HepG2 (cell line): Measurements from ENCODE around the gene TPRN. TPM values are rescaled to one million over a fixed set of nuclear protein-coding genes. Genes with fewer than 3 reads are reported as not detected.
A peak's percentile ranks its signal among the peaks of the same experiment; 100 is the strongest.

ENCODE experiments used
- IRF9 ChIP-seq: sonication (generic); formaldehyde crosslinking; IDR thresholded peaks from 2 replicates; pipeline ENCODE4 v1.8.0; 2022; ENCODE audit warnings: missing genetic modification reagents, mild to moderate bottlenecking, borderline replicate concordance
- KDM2A ChIP-seq: sonication (generic); formaldehyde crosslinking; IDR thresholded peaks from 2 replicates; pipeline ENCODE4 v1.4.0; 2020; ENCODE audit warnings: low read depth, missing genetic modification reagents, borderline replicate concordance
- MAX ChIP-seq: IDR thresholded peaks from 2 replicates; pipeline ENCODE4 v1.6.1; 2012; ENCODE audit warnings: inconsistent platforms
- MEF2D ChIP-seq: sonication (generic); formaldehyde crosslinking; IDR thresholded peaks from 2 replicates; pipeline ENCODE4 v1.5.1; 2020; ENCODE audit warnings: mild to moderate bottlenecking, missing genetic modification reagents
- PITX1 ChIP-seq: sonication (generic); formaldehyde crosslinking; IDR thresholded peaks from 2 replicates; pipeline ENCODE4 v1.5.1; 2020; ENCODE audit warnings: mild to moderate bottlenecking, missing genetic modification reagents
- SOX5 ChIP-seq: IDR thresholded peaks from 2 replicates; pipeline ENCODE4 v1.6.1; 2016; ENCODE audit warnings: borderline replicate concordance
- TFDP1 ChIP-seq: IDR thresholded peaks from 2 replicates; pipeline ENCODE4 v1.6.1; 2016; ENCODE audit warnings: missing compliant biosample characterization, missing genetic modification reagents, borderline replicate concordance
- ZBTB25 ChIP-seq: IDR thresholded peaks from 2 replicates; pipeline ENCODE4 v1.6.1; 2018; ENCODE audit warnings: missing genetic modification reagents
- ZBTB39 ChIP-seq: sonication (generic); formaldehyde crosslinking; IDR thresholded peaks from 2 replicates; pipeline ENCODE4 v1.5.0; 2020; ENCODE audit warnings: missing genetic modification reagents
- ZC3H13 ChIP-seq: sonication (generic); formaldehyde crosslinking; IDR thresholded peaks from 2 replicates; pipeline ENCODE4 v1.8.1; 2023; ENCODE audit warnings: mild to moderate bottlenecking, missing genetic modification reagents, moderate library complexity
- ZNF230 ChIP-seq: sonication (generic); formaldehyde crosslinking; IDR thresholded peaks from 2 replicates; pipeline ENCODE4 v1.4.0; 2020; ENCODE audit warnings: mild to moderate bottlenecking, missing genetic modification reagents
- ZNF350 ChIP-seq: sonication (generic); formaldehyde crosslinking; IDR thresholded peaks from 2 replicates; pipeline ENCODE4 v1.4.0; 2020; ENCODE audit warnings: mild to moderate bottlenecking, low read depth, missing genetic modification reagents, borderline replicate concordance
- ZNF556 ChIP-seq: sonication (generic); formaldehyde crosslinking; IDR thresholded peaks from 2 replicates; pipeline ENCODE4 v1.4.0; 2020; ENCODE audit warnings: mild to moderate bottlenecking, missing genetic modification reagents, borderline replicate concordance
- ZNF557 ChIP-seq: sonication (generic); formaldehyde crosslinking; IDR thresholded peaks from 2 replicates; pipeline ENCODE4 v1.4.0; 2020; ENCODE audit warnings: missing genetic modification reagents
- polyA plus RNA-seq, 8 experiments: library from polyadenylated mRNA; depleted of rRNA in 3 of 8; stranded (reverse) in 7 of 8; unstranded in 1 of 8; fragments of >200 nt; fragmentation: Illumina TruSeq in 4 of 8; extraction: Trizol in 4 of 8; gene quantifications; 2 replicates each; pipeline versions ENCODE4 v1.2.1 to v1.2.3, GENCODE V29; 2011 to 2016; ENCODE audit warnings: low read depth in 4 of 8, missing spikeins in 1 of 8, mixed read lengths in 1 of 8; ENCODE audit not compliant: insufficient read depth in 1 of 8
- total RNA-seq, 5 experiments: library from RNA; depleted of rRNA; stranded (reverse); fragments of >200 nt; fragmentation: Illumina TruSeq; extraction: Trizol; gene quantifications; 2 replicates each; pipeline ENCODE4 v1.2.3, GENCODE V29; 2016; ENCODE audit warnings: low read depth in 1 of 5
- TF ChIP-seq, protein P1 (sequence below): sonication (generic); formaldehyde crosslinking; IDR thresholded peaks from 2 replicates; pipeline ENCODE4 v1.4.0; 2020; ENCODE audit warnings: low read depth, missing genetic modification reagents
- TF ChIP-seq, protein P2 (sequence below): sonication (generic); formaldehyde crosslinking; IDR thresholded peaks from 2 replicates; pipeline ENCODE4 v1.8.1; 2023; ENCODE audit warnings: mild to moderate bottlenecking, moderate library complexity, missing genetic modification reagents

TPRN gene
- total and polyA plus RNA-seq, 2 of the 13 experiments (the other 11 are each of a cell fraction or from before 2014, with no cell fraction given), result 10.1 to 19.2 TPM

GRCh38 chr9:137200311-137201204 is at the start of gene TPRN (continued):
- peak; percentile 72 for TF ChIP-seq PITX1 (CRISPR knock-in tag)
- TF ChIP-seq SOX5, result no peak
- TF ChIP-seq, protein P1, sequence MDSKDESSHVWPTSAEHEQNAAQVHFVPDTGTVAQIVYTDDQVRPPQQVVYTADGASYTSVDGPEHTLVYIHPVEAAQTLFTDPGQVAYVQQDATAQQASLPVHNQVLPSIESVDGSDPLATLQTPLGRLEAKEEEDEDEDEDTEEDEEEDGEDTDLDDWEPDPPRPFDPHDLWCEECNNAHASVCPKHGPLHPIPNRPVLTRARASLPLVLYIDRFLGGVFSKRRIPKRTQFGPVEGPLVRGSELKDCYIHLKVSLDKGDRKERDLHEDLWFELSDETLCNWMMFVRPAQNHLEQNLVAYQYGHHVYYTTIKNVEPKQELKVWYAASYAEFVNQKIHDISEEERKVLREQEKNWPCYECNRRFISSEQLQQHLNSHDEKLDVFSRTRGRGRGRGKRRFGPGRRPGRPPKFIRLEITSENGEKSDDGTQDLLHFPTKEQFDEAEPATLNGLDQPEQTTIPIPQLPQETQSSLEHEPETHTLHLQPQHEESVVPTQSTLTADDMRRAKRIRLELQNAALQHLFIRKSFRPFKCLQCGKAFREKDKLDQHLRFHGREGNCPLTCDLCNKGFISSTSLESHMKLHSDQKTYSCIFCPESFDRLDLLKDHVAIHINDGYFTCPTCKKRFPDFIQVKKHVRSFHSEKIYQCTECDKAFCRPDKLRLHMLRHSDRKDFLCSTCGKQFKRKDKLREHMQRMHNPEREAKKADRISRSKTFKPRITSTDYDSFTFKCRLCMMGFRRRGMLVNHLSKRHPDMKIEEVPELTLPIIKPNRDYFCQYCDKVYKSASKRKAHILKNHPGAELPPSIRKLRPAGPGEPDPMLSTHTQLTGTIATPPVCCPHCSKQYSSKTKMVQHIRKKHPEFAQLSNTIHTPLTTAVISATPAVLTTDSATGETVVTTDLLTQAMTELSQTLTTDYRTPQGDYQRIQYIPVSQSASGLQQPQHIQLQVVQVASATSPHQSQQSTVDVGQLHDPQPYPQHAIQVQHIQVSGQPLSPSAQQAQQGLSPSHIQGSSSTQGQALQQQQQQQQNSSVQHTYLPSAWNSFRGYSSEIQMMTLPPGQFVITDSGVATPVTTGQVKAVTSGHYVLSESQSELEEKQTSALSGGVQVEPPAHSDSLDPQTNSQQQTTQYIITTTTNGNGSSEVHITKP, result peak; percentile 70
- peak; percentile 91 for TF ChIP-seq KDM2A (CRISPR knock-in tag)
- TF ChIP-seq MEF2D (CRISPR knock-in tag), result peak; percentile 86
- TF ChIP-seq IRF9, result no peak; the same call in none of the 2 replicates
- peak; percentile 86 for TF ChIP-seq MAX
- TF ChIP-seq ZBTB39, result no peak
- TF ChIP-seq ZC3H13, result peak; percentile 96; the same call in 1 of the 2 replicates
- TF ChIP-seq ZNF350 (CRISPR knock-in tag), result peak; percentile 80
- TF ChIP-seq ZNF557, result no peak
- TF ChIP-seq, protein P2, sequence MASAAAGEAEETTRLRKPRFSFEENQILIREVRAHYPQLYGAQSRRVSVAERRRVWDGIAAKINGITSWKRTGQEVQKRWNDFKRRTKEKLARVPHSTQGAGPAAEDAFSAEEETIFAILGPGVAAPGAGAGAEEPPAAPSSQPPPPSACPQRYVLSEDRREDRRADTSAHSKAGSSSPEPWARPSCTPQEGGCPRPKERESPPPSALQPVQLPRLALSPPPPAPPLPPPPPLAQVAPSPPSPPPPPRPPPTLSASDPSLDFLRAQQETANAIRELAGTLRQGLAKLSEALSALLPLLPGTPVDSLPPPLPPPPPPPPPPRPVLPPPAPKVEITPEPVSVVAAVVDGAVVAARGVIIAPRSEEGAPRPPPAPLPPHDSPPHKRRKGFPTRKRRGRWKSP (CRISPR knock-in tag), result peak; percentile 62
- peak; percentile 97 for TF ChIP-seq ZBTB25 (CRISPR knock-in tag)
- TF ChIP-seq ZNF556 (CRISPR knock-in tag), result no peak; the same call in 1 of the 2 replicates
- TF ChIP-seq TFDP1 (CRISPR knock-in tag), result peak; percentile 63; the same call in 1 of the 2 replicates
- 0 out of 2 replicates have a peak, but pooled peaks have one; percentile 71 for TF ChIP-seq ZNF230
